CD8-positive, alpha-beta memory T cell (primary cell): Measurements from ENCODE around the gene SUB1. TPM values are rescaled to one million over a fixed set of nuclear protein-coding genes. Genes with fewer than 3 reads are reported as not detected.
"Not testable (repeated sequence)": the region's sequence is repeated elsewhere in the genome, so short reads cannot be mapped to it uniquely, and the experiment has no call there.

Source experiments
- CTCF ChIA-PET: fragments of 350-600 bp; sonication (Branson Sonifier 250); formaldehyde crosslinking; loops from one replicate; lab custom pipeline; 2021; ENCODE audit warnings: antibody characterized with exemption; lab: Charles Lee
- POLR2A ChIA-PET: fragments of 350-600 bp; sonication (Branson Sonifier 250); formaldehyde crosslinking; loops from one replicate; lab custom pipeline; 2021; ENCODE audit warnings: antibody characterized with exemption; lab: Charles Lee
- DNase-seq, 5 donors: peaks; one replicate each; pipeline versions ENCODE4 v3.0.0 to v3.0.0-alpha.2; 2020 to 2022; ENCODE audit warnings: mixed read lengths in 1 of 5
- H3K27ac ChIP-seq: one replicate; pipeline ENCODE4 v1.7.0; 2013; ENCODE audit warnings: low read depth, mild to moderate bottlenecking, low read length, moderate library complexity
- H3K27me3 ChIP-seq: 2 replicates; pipeline ENCODE4 v1.7.0; 2013; ENCODE audit warnings: low read length, mild to moderate bottlenecking; ENCODE audit not compliant: insufficient read depth, poor library complexity, severe bottlenecking
- H3K36me3 ChIP-seq: 2 replicates; pipeline ENCODE4 v1.7.0; 2013; ENCODE audit warnings: mild to moderate bottlenecking, low read length, moderate library complexity; ENCODE audit not compliant: insufficient read depth
- H3K4me1 ChIP-seq: 2 replicates; pipeline ENCODE4 v1.7.0; 2013; ENCODE audit warnings: mild to moderate bottlenecking, low read length, moderate library complexity; ENCODE audit not compliant: insufficient read depth
- H3K4me3 ChIP-seq: 2 replicates; pipeline ENCODE4 v1.7.0; 2013; ENCODE audit warnings: mild to moderate bottlenecking, low read length
- H3K9me3 ChIP-seq: 2 replicates; pipeline ENCODE4 v1.7.0; 2013; ENCODE audit warnings: mild to moderate bottlenecking, low read length
- H3K27ac Mint-ChIP-seq, 8 donors: one replicate each; pipeline ENCODE4 v1.8.0; 2020 to 2021; ENCODE audit warnings: mixed read lengths in 8 of 8, mild to moderate bottlenecking in 6 of 8, inconsistent platforms in 3 of 8, moderate library complexity in 3 of 8
- H3K27me3 Mint-ChIP-seq, 2 donors: one replicate each; pipeline ENCODE4 v1.8.0; 2020 to 2021; ENCODE audit warnings: mixed read lengths in 2 of 2, mild to moderate bottlenecking in 1 of 2, moderate library complexity in 1 of 2
- H3K36me3 Mint-ChIP-seq, 3 donors: one replicate each; pipeline ENCODE4 v1.8.0; 2020 to 2021; ENCODE audit warnings: mixed read lengths in 3 of 3, inconsistent platforms in 1 of 3, mild to moderate bottlenecking in 1 of 3
- H3K4me1 Mint-ChIP-seq, 3 donors: one replicate each; pipeline ENCODE4 v1.8.0; 2020 to 2021; ENCODE audit warnings: mixed read lengths in 3 of 3, inconsistent platforms in 1 of 3, mild to moderate bottlenecking in 1 of 3
- H3K4me3 Mint-ChIP-seq, 7 donors: one replicate each; pipeline ENCODE4 v1.8.0; 2020 to 2021; ENCODE audit warnings: mixed read lengths in 7 of 7, mild to moderate bottlenecking in 6 of 7, moderate library complexity in 4 of 7, inconsistent platforms in 2 of 7
- H3K9me3 Mint-ChIP-seq, 5 donors: one replicate each; pipeline ENCODE4 v1.8.0; 2020 to 2022; ENCODE audit warnings: mixed read lengths in 5 of 5, mild to moderate bottlenecking in 3 of 5, moderate library complexity in 2 of 5, inconsistent platforms in 1 of 5
- polyA plus RNA-seq: library from polyadenylated mRNA; unstranded; fragments of 300-500 nt; fragmentation: Illumina TruSeq; gene quantifications from one replicate; pipeline ENCODE4 v1.2.3, GENCODE V29; 2021
- total RNA-seq, 2 experiments: library from RNA; stranded (reverse); gene quantifications; one replicate each; pipeline ENCODE4 v1.2.3, GENCODE V29; 2021

SUB1 gene
- total and polyA plus RNA-seq, 3 experiments from 2014 or later = 476 to 511 (median 484) TPM

- POLR2A ChIA-PET = no interaction called here
- H3K9me3 Mint-ChIP-seq = no peaks in the 10 kb centered on the region
- H3K27me3 ChIP-seq = no peaks in the 10 kb centered on the region
- H3K4me3 Mint-ChIP-seq = no peak overlapping the region
- H3K4me1 ChIP-seq = peaks cover 10% of the 10 kb centered on the region
- H3K27ac Mint-ChIP-seq = peak overlapping the region in 6 of 8 donors; percentile 5 to 77 (median 48)
- no peak overlapping the region for H3K4me3 ChIP-seq
- H3K4me1 Mint-ChIP-seq = peaks cover 15 to 53% (median 52%) of the 10 kb centered on the region in 3 donors
- no peaks in the 10 kb centered on the region for H3K27me3 Mint-ChIP-seq
- DNase-seq = no peak
- no peaks in the 10 kb centered on the region for H3K9me3 ChIP-seq
- peaks cover 0 to 4% (median 4%) of the 10 kb centered on the region in 3 donors for H3K36me3 Mint-ChIP-seq
- CTCF ChIA-PET = no interaction called here
- no peaks in the 10 kb centered on the region for H3K36me3 ChIP-seq
- no peak overlapping the region for H3K27ac ChIP-seq
These were observed 42.9 kb upstream of the SUB1 start for GRCh38 chr5:32542216-32543059.

- POLR2A ChIA-PET = no interaction called here
These were observed 42.1 kb upstream of the SUB1 start for GRCh38 chr5:32543291-32543690.

GRCh38 chr5:32545102-32545800 is 40.1 kb upstream of the SUB1 start:
- POLR2A ChIA-PET = interaction anchor here (0.7 kb wide), 1 partner anchor 37 kb away, joined by 6 read pairs; no protein-coding TSS in a partner anchor
- H3K4me1 ChIP-seq = no peaks in the 10 kb centered on the region

More at GRCh38 chr5:32543291-32543690, 42.1 kb upstream of the SUB1 start:
- Histone ChIP-seq H3K36me3 (no peaks in the 10 kb centered on the region), H3K9me3 (no peaks in the 10 kb centered on the region), H3K27ac (no peak overlapping the region), H3K4me3 (no peak overlapping the region), H3K27me3 (no peaks in the 10 kb centered on the region), H3K4me1 (peaks cover 3% of the 10 kb centered on the region)
- peaks cover 7 to 52% (median 51%) of the 10 kb centered on the region in 3 donors for H3K4me1 Mint-ChIP-seq
- DNase-seq = no peak
- H3K27ac Mint-ChIP-seq = no peak overlapping the region
- H3K9me3 Mint-ChIP-seq = no peaks in the 10 kb centered on the region
- no peak overlapping the region for H3K4me3 Mint-ChIP-seq
- CTCF ChIA-PET = no interaction called here
- peaks cover 0 to 4% (median 4%) of the 10 kb centered on the region in 3 donors for H3K36me3 Mint-ChIP-seq
- no peaks in the 10 kb centered on the region for H3K27me3 Mint-ChIP-seq

GRCh38 chr5:32551194-32551593 is 34.2 kb upstream of the SUB1 start:
- H3K27me3 Mint-ChIP-seq = no peaks in the 10 kb centered on the region
- Histone ChIP-seq H3K36me3 (no peaks in the 10 kb centered on the region), H3K9me3 (no peaks in the 10 kb centered on the region), H3K27me3 (no peaks in the 10 kb centered on the region), H3K27ac (no peak overlapping the region), H3K4me1 (no peaks in the 10 kb centered on the region), H3K4me3 (no peak overlapping the region)
- H3K27ac Mint-ChIP-seq = no peak overlapping the region
- ChIA-PET CTCF (interaction anchor here (1.0 kb wide), 1 partner anchor 373 kb away, joined by 3 read pairs; no protein-coding TSS in a partner anchor), POLR2A (no interaction called here)
- H3K4me1 Mint-ChIP-seq = peaks cover 3 to 26% (median 22%) of the 10 kb centered on the region in 3 donors
- H3K4me3 Mint-ChIP-seq = no peak overlapping the region
- DNase-seq = no peak
- no peaks in the 10 kb centered on the region for H3K9me3 Mint-ChIP-seq
- H3K36me3 Mint-ChIP-seq = peaks cover 3 to 10% (median 8%) of the 10 kb centered on the region in 3 donors

More at GRCh38 chr5:32545102-32545800, 40.1 kb upstream of the SUB1 start:
- H3K27me3 ChIP-seq = no peaks in the 10 kb centered on the region
- H3K27ac Mint-ChIP-seq = peak overlapping the region in 4 of 8 donors; percentile 4 to 83 (median 62)
- H3K27me3 Mint-ChIP-seq = no peaks in the 10 kb centered on the region
- H3K27ac ChIP-seq = no peak overlapping the region
- no peaks in the 10 kb centered on the region for H3K36me3 ChIP-seq
- H3K36me3 Mint-ChIP-seq = peaks cover 0 to 4% (median 4%) of the 10 kb centered on the region in 3 donors
- H3K9me3 Mint-ChIP-seq = no peaks in the 10 kb centered on the region
- no peak overlapping the region for H3K4me3 ChIP-seq
- H3K4me3 Mint-ChIP-seq = peak overlapping the region in 1 of 7 donors; percentile 20
- H3K4me1 Mint-ChIP-seq = peaks cover 5 to 37% (median 36%) of the 10 kb centered on the region in 3 donors
- CTCF ChIA-PET = interaction anchor here (0.9 to 1.7 kb wide), 2 partner anchors 45 to 55 kb away, joined by 3 to 4 read pairs; no protein-coding TSS in a partner anchor
- no peak for DNase-seq
- no peaks in the 10 kb centered on the region for H3K9me3 ChIP-seq

GRCh38 chr5:32551865-32552264 is 33.5 kb upstream of the SUB1 start:
- ChIA-PET CTCF (interaction anchor here (1.0 kb wide), 1 partner anchor 374 kb away, joined by 3 read pairs; no protein-coding TSS in a partner anchor), POLR2A (no interaction called here)
- no peaks in the 10 kb centered on the region for H3K36me3 ChIP-seq
- no peaks in the 10 kb centered on the region for H3K9me3 ChIP-seq
- H3K4me1 Mint-ChIP-seq = peaks cover 3 to 26% (median 22%) of the 10 kb centered on the region in 3 donors
- H3K27me3 Mint-ChIP-seq = no peaks in the 10 kb centered on the region
- no peak overlapping the region for H3K27ac ChIP-seq
- H3K4me3 Mint-ChIP-seq = no peak overlapping the region
- no peaks in the 10 kb centered on the region for H3K9me3 Mint-ChIP-seq
- no peaks in the 10 kb centered on the region for H3K27me3 ChIP-seq
- peaks cover 3 to 10% (median 8%) of the 10 kb centered on the region in 3 donors for H3K36me3 Mint-ChIP-seq
- no peaks in the 10 kb centered on the region for H3K4me1 ChIP-seq
- DNase-seq = no peak
- no peak overlapping the region for H3K4me3 ChIP-seq
- no peak overlapping the region for H3K27ac Mint-ChIP-seq

- H3K36me3 Mint-ChIP-seq, H3K36me3 ChIP-seq, H3K9me3 Mint-ChIP-seq, DNase-seq, H3K27ac Mint-ChIP-seq, H3K4me3 ChIP-seq, H3K9me3 ChIP-seq, H3K27ac ChIP-seq, H3K4me1 ChIP-seq, POLR2A ChIA-PET, H3K27me3 Mint-ChIP-seq, H3K27me3 ChIP-seq, H3K4me3 Mint-ChIP-seq, CTCF ChIA-PET: not testable (repeated sequence)
- peaks cover 3 to 23% (median 16%) of the 10 kb centered on the region in 3 donors for H3K4me1 Mint-ChIP-seq
These were observed 32.9 kb upstream of the SUB1 start for GRCh38 chr5:32552491-32552890.

- Histone ChIP-seq H3K36me3 (no peaks in the 10 kb centered on the region), H3K4me3 (no peak overlapping the region), H3K4me1 (no peaks in the 10 kb centered on the region), H3K27ac (no peak overlapping the region), H3K9me3 (no peaks in the 10 kb centered on the region), H3K27me3 (no peaks in the 10 kb centered on the region)
- no peak overlapping the region for H3K4me3 Mint-ChIP-seq
- CTCF ChIA-PET = no interaction called here
- H3K27me3 Mint-ChIP-seq = no peaks in the 10 kb centered on the region
- POLR2A ChIA-PET = no interaction called here
- H3K27ac Mint-ChIP-seq = no peak overlapping the region
- H3K36me3 Mint-ChIP-seq = peaks cover 3 to 11% (median 10%) of the 10 kb centered on the region in 3 donors
- H3K9me3 Mint-ChIP-seq = no peaks in the 10 kb centered on the region
- peaks cover 3 to 18% (median 13%) of the 10 kb centered on the region in 3 donors for H3K4me1 Mint-ChIP-seq
- no peak for DNase-seq
These were observed 32.4 kb upstream of the SUB1 start for GRCh38 chr5:32552936-32553335.
